Suprapubic skin (tissue), 4 donors: Measurements from ENCODE around the gene ZBTB21.

Experiments used
- CTCF ChIP-seq, 2 donors: fragments of 200-600 bp in 1 of 2; fragments of 450-650 bp in 1 of 2; sonication (generic) in 1 of 2; IDR thresholded peaks; one replicate each; pipeline ENCODE4 v1.5.1; 2016 to 2019; ENCODE audit warnings: antibody characterized with exemption in 2 of 2, mild to moderate bottlenecking in 1 of 2, moderate library complexity in 1 of 2
- EP300 ChIP-seq: sonication (generic); formaldehyde crosslinking; IDR thresholded peaks from one replicate; pipeline ENCODE4 v1.6.1; 2017; ENCODE audit warnings: antibody characterized with exemption
- POLR2A ChIP-seq, 2 donors: fragments of 450-650 bp; IDR thresholded peaks; one replicate each; pipeline ENCODE4 v1.6.1; 2017; ENCODE audit warnings: antibody characterized with exemption in 2 of 2, mild to moderate bottlenecking in 2 of 2, moderate library complexity in 2 of 2
- POLR2AphosphoS5 ChIP-seq, 3 donors: sonication (generic); formaldehyde crosslinking; IDR thresholded peaks; one replicate each; pipeline ENCODE4 v1.6.1; 2017; ENCODE audit warnings: antibody characterized with exemption in 3 of 3

- TF ChIP-seq CTCF (IDR thresholded peaks at IDR 0.05) (no peak), POLR2A (IDR thresholded peaks at IDR 0.05) (no peak), POLR2AphosphoS5 (IDR thresholded peaks at IDR 0.05) (no peak), EP300 (no peak)
Observed at GRCh38 chr21:42059141-42059540, 49.0 kb upstream of the ZBTB21 start.
